Natural killer cell (primary cell): Measurements from ENCODE around the gene USP37. TPM values are rescaled to one million over a fixed set of nuclear protein-coding genes. Genes with fewer than 3 reads are reported as not detected.
A peak's percentile ranks its signal among the peaks of the same experiment; 100 is the strongest.

ENCODE experiments used
- ATAC-seq, 3 donors: fragments of 150-1000 bp in 2 of 3; fragments of 200-7000 bp in 1 of 3; cut with Tn5 transposase; 1 replicate in 1 of 3; 2 replicates in 2 of 3; pipeline ENCODE4 v1.10.0; 2021; ENCODE audit warnings: mild to moderate bottlenecking in 2 of 3, moderate library complexity in 2 of 3
- DNase-seq, 2 donors: peaks; one replicate each; pipeline versions ENCODE4 v3.0.0 to v3.0.0-alpha.2; 2013 to 2021; ENCODE audit warnings: mixed read lengths in 1 of 2
- H3K27ac ChIP-seq: one replicate; pipeline ENCODE4 v1.5.1; 2013; ENCODE audit warnings: mild to moderate bottlenecking, low read length
- H3K27me3 ChIP-seq: one replicate; pipeline ENCODE4 v1.6.1; 2013; ENCODE audit warnings: low read length; ENCODE audit not compliant: control insufficient read depth, insufficient read depth
- H3K36me3 ChIP-seq: one replicate; pipeline ENCODE4 v1.6.1; 2013; ENCODE audit warnings: low read length; ENCODE audit not compliant: control insufficient read depth, insufficient read depth
- H3K4me1 ChIP-seq: one replicate; pipeline ENCODE4 v1.6.1; 2013; ENCODE audit warnings: low read length; ENCODE audit not compliant: control insufficient read depth, insufficient read depth
- H3K4me3 ChIP-seq: one replicate; pipeline ENCODE4 v1.5.1; 2013; ENCODE audit warnings: low read length
- H3K9me3 ChIP-seq: one replicate; pipeline ENCODE4 v1.6.1; 2013; ENCODE audit warnings: low read length; ENCODE audit not compliant: control insufficient read depth, insufficient read depth
- H3K27ac Mint-ChIP-seq, 2 donors: one replicate each; pipeline ENCODE4 v1.8.0; 2022; ENCODE audit warnings: mild to moderate bottlenecking in 2 of 2, mixed read lengths in 2 of 2, moderate library complexity in 1 of 2
- H3K27me3 Mint-ChIP-seq, 2 donors: one replicate each; pipeline ENCODE4 v1.8.0; 2022; ENCODE audit warnings: low read depth in 2 of 2, mixed read lengths in 2 of 2
- H3K36me3 Mint-ChIP-seq: one replicate; pipeline ENCODE4 v1.8.0; 2022; ENCODE audit warnings: mixed read lengths
- H3K4me1 Mint-ChIP-seq, 2 donors: one replicate each; pipeline ENCODE4 v1.8.0; 2022; ENCODE audit warnings: mixed read lengths in 2 of 2
- H3K4me3 Mint-ChIP-seq: one replicate; pipeline ENCODE4 v1.8.0; 2022; ENCODE audit warnings: mild to moderate bottlenecking, moderate library complexity, mixed read lengths
- H3K9me3 Mint-ChIP-seq, 2 donors: one replicate each; pipeline ENCODE4 v1.8.0; 2022; ENCODE audit warnings: mixed read lengths in 2 of 2
- CTCF ChIP-seq: fragments of 200-600 bp; IDR thresholded peaks from one replicate; pipeline ENCODE4 v1.8.0; 2022; ENCODE audit warnings: antibody characterized with exemption
- WGBS: methylation state at CpG from one replicate; pipeline ENCODE4 v1.1.7; 2013; ENCODE audit warnings: missing lambda C conversion rate; ENCODE audit not compliant: insufficient coverage; 5-methylcytosine and 5-hydroxymethylcytosine counted together
- intact Hi-C: fragments of 100-400 bp; cut with micrococcal nuclease; formaldehyde crosslinking; loops from one replicate; pipeline ENCODE4 v1.14.2; 2022
- total RNA-seq, 4 donors: library from RNA; stranded (reverse); fragments of 120-200 nt in 1 of 4; gene quantifications; one replicate each; pipeline versions ENCODE4 v1.2.3 to v1.2.4, GENCODE V29; 2013 to 2022

Gene USP37
- total RNA-seq, 3 donors from 2014 or later (not counting 1 experiment from before 2014, with no cell fraction given): 18.3 to 26.2 (median 21.6) TPM

GRCh38 chr2:218518876-218519275 lies 49.3 kb downstream of the USP37 start:
- WGBS: 80% methylated on average over 1 of the region's 1 CpG
- Mint-ChIP-seq H3K36me3 (peaks cover 3% of the 10 kb centered on the region), H3K9me3 (no peaks in the 10 kb centered on the region), H3K27me3 (no peaks in the 10 kb centered on the region), H3K27ac (no peak overlapping the region), H3K4me1 (no peaks in the 10 kb centered on the region), H3K4me3 (no peak overlapping the region)
- TF ChIP-seq CTCF: no peak
- Histone ChIP-seq H3K4me1 (no peaks in the 10 kb centered on the region), H3K9me3 (no peaks in the 10 kb centered on the region), H3K27me3 (no peaks in the 10 kb centered on the region), H3K36me3 (peaks cover 6% of the 10 kb centered on the region), H3K4me3 (no peak overlapping the region), H3K27ac (no peak overlapping the region)
- no peak for ATAC-seq
- DNase-seq: no peak
- intact Hi-C loops: loop anchor here (5.0 kb wide), 1 partner anchor 122 kb away; the partner anchor contains the start of gene CTDSP1

- no peaks in the 10 kb centered on the region for H3K9me3 ChIP-seq
- DNase-seq: no peak
- peak overlapping the region in 1 of 2 donors; percentile 20 for H3K27ac Mint-ChIP-seq
These were observed 50.5 kb downstream of the USP37 start for GRCh38 chr2:218517434-218518206.

GRCh38 chr2:218516614-218517013 lies 51.5 kb downstream of the USP37 start:
- no peaks in the 10 kb centered on the region for H3K36me3 Mint-ChIP-seq
- Histone ChIP-seq H3K4me3 (no peak overlapping the region), H3K36me3 (no peaks in the 10 kb centered on the region), H3K9me3 (no peaks in the 10 kb centered on the region), H3K27me3 (no peaks in the 10 kb centered on the region), H3K27ac (no peak overlapping the region), H3K4me1 (no peaks in the 10 kb centered on the region)
- H3K27ac Mint-ChIP-seq: peak overlapping the region in 1 of 2 donors; percentile 20
- H3K4me3 Mint-ChIP-seq: no peak overlapping the region
- no peaks in the 10 kb centered on the region for H3K4me1 Mint-ChIP-seq
- intact Hi-C loops: loop anchor here (2.0 to 5.0 kb wide), 2 partner anchors 119 to 216 kb away; partner anchors contain the start of gene CTDSP1
- no CpG with 5 or more reads among the region's 1 CpG for WGBS
- H3K9me3 Mint-ChIP-seq: no peaks in the 10 kb centered on the region
- peak; percentile 77 for TF ChIP-seq CTCF
- H3K27me3 Mint-ChIP-seq: no peaks in the 10 kb centered on the region
- ATAC-seq (peak; percentile 67 to 88 (median 81)), DNase-seq (peak in 1 of 2 donors; percentile 70)

More at GRCh38 chr2:218517434-218518206, 50.5 kb downstream of the USP37 start:
- H3K27me3 ChIP-seq: no peaks in the 10 kb centered on the region
- ATAC-seq: no peak
- no peaks in the 10 kb centered on the region for H3K4me1 Mint-ChIP-seq
- TF ChIP-seq CTCF: no peak
- WGBS: 87% methylated on average over 3 of the region's 5 CpGs
- H3K9me3 Mint-ChIP-seq: no peaks in the 10 kb centered on the region
- peaks cover 4% of the 10 kb centered on the region for H3K36me3 ChIP-seq
- no peak overlapping the region for H3K4me3 Mint-ChIP-seq
- H3K4me3 ChIP-seq: no peak overlapping the region
- intact Hi-C loops: loop anchor here (2.0 to 5.0 kb wide), 2 partner anchors 120 to 217 kb away; partner anchors contain the start of gene CTDSP1
- H3K27ac ChIP-seq: no peak overlapping the region
- no peaks in the 10 kb centered on the region for H3K4me1 ChIP-seq
- no peaks in the 10 kb centered on the region for H3K27me3 Mint-ChIP-seq
- H3K36me3 Mint-ChIP-seq: no peaks in the 10 kb centered on the region
